ENCODE data around the gene CTNNBL1.

- TF ChIP-seq, protein P1, sequence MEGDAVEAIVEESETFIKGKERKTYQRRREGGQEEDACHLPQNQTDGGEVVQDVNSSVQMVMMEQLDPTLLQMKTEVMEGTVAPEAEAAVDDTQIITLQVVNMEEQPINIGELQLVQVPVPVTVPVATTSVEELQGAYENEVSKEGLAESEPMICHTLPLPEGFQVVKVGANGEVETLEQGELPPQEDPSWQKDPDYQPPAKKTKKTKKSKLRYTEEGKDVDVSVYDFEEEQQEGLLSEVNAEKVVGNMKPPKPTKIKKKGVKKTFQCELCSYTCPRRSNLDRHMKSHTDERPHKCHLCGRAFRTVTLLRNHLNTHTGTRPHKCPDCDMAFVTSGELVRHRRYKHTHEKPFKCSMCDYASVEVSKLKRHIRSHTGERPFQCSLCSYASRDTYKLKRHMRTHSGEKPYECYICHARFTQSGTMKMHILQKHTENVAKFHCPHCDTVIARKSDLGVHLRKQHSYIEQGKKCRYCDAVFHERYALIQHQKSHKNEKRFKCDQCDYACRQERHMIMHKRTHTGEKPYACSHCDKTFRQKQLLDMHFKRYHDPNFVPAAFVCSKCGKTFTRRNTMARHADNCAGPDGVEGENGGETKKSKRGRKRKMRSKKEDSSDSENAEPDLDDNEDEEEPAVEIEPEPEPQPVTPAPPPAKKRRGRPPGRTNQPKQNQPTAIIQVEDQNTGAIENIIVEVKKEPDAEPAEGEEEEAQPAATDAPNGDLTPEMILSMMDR (IDR thresholded peaks at IDR 0.05), result no peak
- TF ChIP-seq POLR2A (IDR thresholded peaks at IDR 0.05), result no peak
- no peak for TF ChIP-seq EP300 (IDR thresholded peaks at IDR 0.05)
Measured at GRCh38 chr20:37823296-37823980, 129.6 kb downstream of the CTNNBL1 start.
